Subcutaneous abdominal adipose tissue (tissue), 5 donors: ENCODE data around the gene CCDC117.

ENCODE experiments used
- H3K27ac ChIP-seq: one replicate; pipeline ENCODE4 v1.7.0; 2013; ENCODE audit warnings: low read depth, mild to moderate bottlenecking, inconsistent platforms, low read length, moderate library complexity
- H3K27me3 ChIP-seq, 5 donors: one replicate each; pipeline ENCODE4 v1.7.0; 2013; ENCODE audit warnings: low read length in 5 of 5, inconsistent platforms in 1 of 5; ENCODE audit not compliant: control insufficient read depth in 5 of 5, insufficient read depth in 4 of 5
- H3K36me3 ChIP-seq, 5 donors: one replicate each; pipeline ENCODE4 v1.7.0; 2013; ENCODE audit warnings: low read length in 5 of 5; ENCODE audit not compliant: control insufficient read depth in 5 of 5, insufficient read depth in 5 of 5
- H3K4me1 ChIP-seq, 5 donors: one replicate each; pipeline ENCODE4 v1.7.0; 2013; ENCODE audit warnings: low read length in 5 of 5, mild to moderate bottlenecking in 3 of 5, moderate library complexity in 1 of 5; ENCODE audit not compliant: control insufficient read depth in 5 of 5, insufficient read depth in 5 of 5
- H3K4me3 ChIP-seq, 5 donors: one replicate each; pipeline ENCODE4 v1.7.0; 2013; ENCODE audit warnings: low read length in 5 of 5, low read depth in 1 of 5
- H3K9ac ChIP-seq, 5 donors: one replicate each; pipeline ENCODE4 v1.7.0; 2013; ENCODE audit warnings: low read length in 5 of 5, mild to moderate bottlenecking in 4 of 5, moderate library complexity in 3 of 5
- H3K9me3 ChIP-seq, 5 donors: one replicate each; pipeline ENCODE4 v1.7.0; 2013; ENCODE audit warnings: low read length in 5 of 5; ENCODE audit not compliant: control insufficient read depth in 5 of 5
- donor health status: healthy.
- donor health status: healthy.
- donor health status: healthy.
- donor health status: healthy.
- donor health status: healthy.

CCDC117 gene

DNA sequence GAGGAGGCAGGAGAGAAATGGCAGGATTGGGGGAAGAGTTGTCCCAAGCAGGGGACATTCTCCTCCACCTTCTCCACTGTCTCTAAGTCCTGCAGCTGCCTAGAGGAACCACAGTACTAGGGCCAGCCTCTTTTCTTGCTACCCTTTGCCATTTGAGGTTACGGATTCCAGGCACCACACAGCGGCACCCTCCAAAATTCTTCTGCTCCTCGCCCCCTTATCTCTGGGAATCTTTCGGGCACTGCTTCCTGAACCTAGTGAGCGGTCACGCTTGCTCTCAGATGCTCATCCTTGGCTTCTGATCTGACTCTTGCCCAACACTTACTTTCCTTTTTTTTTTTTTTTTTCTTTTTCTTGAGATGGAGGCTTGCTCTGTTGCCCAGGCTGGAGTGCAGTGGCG, 54.4 kb downstream of the CCDC117 start:
- Histone ChIP-seq H3K27me3 (no peaks in the 10 kb centered on the region), H3K9me3 (no peaks in the 10 kb centered on the region), H3K36me3 (peaks cover 0 to 6% (median 4%) of the 10 kb centered on the region in 5 donors), H3K9ac (no peak overlapping the region), H3K4me1 (peaks cover 3 to 10% (median 5%) of the 10 kb centered on the region in 5 donors), H3K4me3 (no peak overlapping the region), H3K27ac (no peak overlapping the region)

DNA sequence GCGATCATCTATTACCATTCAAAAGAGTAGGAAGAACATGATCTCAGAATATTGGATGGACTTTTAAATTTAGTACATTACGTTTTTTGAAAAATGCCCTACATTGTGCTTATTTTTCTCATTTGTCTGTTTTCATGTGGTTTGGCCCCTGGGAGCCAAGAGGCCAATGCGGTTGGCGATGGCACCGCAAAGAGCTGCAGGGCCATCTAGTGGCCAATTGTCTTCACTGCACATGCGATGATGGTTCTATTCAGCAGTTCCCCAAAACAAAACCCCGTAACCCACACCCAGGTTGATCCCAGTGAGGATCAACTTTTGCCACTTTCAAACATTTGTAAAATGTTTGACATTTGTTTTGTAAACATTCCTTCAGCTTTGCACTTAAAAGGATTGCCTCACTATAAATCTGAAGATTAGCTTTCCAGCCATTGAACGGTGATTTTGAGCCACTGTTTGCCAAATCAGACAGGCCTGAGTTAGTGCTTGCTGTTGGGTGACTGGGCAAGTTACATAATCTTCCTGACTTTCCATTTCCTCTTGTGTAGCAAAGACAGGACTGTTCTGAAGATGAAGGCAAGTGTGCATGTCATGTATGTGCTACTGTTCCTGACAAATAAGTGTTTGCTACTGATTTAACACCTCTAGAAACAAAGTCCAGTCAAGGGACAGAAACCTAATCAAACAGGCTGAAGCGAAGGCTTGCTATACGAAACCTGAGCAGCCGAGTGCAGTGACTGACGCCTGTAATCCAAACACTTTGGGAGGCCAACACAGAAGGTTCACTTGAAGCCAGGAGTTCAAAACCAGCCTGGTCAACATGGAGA, 57.1 kb downstream of the CCDC117 start:
- peak overlapping the region in 2 of 5 donors; percentile 31 to 39 for H3K4me3 ChIP-seq
- peak overlapping the region in 1 of 5 donors; percentile 72 for H3K9ac ChIP-seq
- peak overlapping the region; percentile 37 for H3K27ac ChIP-seq
- H3K9me3 ChIP-seq = no peaks in the 10 kb centered on the region
- peaks cover 3 to 10% (median 5%) of the 10 kb centered on the region in 5 donors for H3K4me1 ChIP-seq
- H3K36me3 ChIP-seq = peaks cover 0 to 6% (median 0%) of the 10 kb centered on the region in 5 donors
- H3K27me3 ChIP-seq = no peaks in the 10 kb centered on the region

DNA sequence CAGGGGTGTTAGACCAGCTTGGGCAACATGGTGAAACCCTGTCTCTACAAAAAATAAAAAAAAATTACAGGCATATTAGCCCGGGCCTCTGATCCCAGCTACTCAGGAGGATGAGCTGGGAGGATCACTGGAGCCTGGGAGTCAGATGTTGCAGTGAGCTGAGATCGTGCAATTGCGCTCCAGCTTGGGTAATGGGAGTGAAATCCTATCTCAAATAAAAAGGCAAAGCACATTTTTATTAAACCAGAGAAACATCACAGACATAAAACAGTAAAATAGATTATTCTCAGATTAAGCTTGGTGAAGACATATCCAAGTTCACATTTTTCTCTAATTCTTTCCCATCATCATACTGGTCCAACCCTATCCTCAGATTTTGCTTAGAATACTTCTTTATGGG, 57.9 kb downstream of the CCDC117 start:
- Histone ChIP-seq H3K27ac (no peak overlapping the region), H3K9me3 (no peaks in the 10 kb centered on the region), H3K27me3 (no peaks in the 10 kb centered on the region), H3K4me3 (no peak overlapping the region), H3K36me3 (peaks cover 0 to 6% (median 0%) of the 10 kb centered on the region in 5 donors), H3K4me1 (peaks cover 3 to 10% (median 5%) of the 10 kb centered on the region in 5 donors), H3K9ac (no peak overlapping the region)

DNA sequence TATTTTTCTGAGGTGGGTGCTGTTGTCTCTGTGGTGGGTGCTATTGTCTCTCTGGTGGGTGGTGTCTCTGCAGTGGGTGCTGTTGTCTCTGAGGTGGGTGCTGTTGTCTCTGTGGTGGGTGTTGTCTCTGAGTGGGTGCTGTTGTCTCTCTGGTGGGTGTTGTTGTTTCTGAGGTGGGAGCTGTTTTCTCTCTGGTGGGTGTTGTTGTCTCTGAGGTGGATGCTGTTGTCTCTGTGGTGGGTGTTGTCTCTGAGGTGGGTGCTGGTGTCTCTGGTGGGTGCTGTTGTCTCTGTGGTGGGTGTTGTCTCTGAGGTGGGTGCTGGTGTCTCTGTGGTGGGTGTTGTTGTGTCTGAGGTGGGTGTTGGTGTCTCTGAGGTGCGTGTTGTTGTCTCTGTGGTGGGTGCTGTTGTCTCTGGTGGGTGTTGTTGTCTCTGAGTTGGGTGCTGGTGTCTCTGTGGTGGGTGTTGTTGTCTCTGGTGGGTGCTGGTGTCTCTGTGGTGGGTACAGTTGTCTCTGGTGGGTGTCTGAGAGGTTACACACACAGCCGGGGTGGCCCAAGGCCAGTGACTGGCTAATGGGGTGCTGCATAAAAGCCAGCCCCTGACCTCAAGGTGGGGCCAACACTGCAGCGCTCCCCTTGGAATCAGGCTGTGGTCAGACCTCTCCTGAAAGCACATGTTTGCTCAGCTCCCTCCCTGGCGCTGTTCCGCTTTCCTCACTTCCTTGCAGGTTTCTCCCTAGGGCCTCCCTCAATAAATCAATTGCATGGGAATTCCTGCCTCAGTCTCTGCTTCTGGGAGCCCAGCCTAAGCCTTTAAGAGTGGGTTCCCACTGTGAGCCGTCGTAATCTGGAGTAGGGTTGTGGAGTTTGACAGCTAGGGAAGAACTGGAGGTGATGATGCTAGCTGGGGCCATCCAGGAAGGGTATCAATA, 58.9 kb downstream of the CCDC117 start:
- Histone ChIP-seq H3K36me3 (peaks cover 0 to 6% (median 0%) of the 10 kb centered on the region in 5 donors), H3K9me3 (no peaks in the 10 kb centered on the region), H3K9ac (no peak overlapping the region), H3K4me1 (peaks cover 3 to 10% (median 5%) of the 10 kb centered on the region in 5 donors), H3K27ac (no peak overlapping the region), H3K27me3 (no peaks in the 10 kb centered on the region), H3K4me3 (no peak overlapping the region)

GRCh38 chr22:28832731-28833130, 60.2 kb downstream of the CCDC117 start:
- Histone ChIP-seq H3K9me3 (no peaks in the 10 kb centered on the region), H3K36me3 (peaks cover 0 to 6% (median 0%) of the 10 kb centered on the region in 5 donors), H3K9ac (no peak overlapping the region), H3K27ac (no peak overlapping the region), H3K4me1 (peaks cover 3 to 10% (median 5%) of the 10 kb centered on the region in 5 donors), H3K4me3 (no peak overlapping the region), H3K27me3 (no peaks in the 10 kb centered on the region)

- Histone ChIP-seq H3K4me1 (peaks cover 3 to 10% (median 5%) of the 10 kb centered on the region in 5 donors), H3K27me3 (no peaks in the 10 kb centered on the region), H3K9ac (no peak overlapping the region), H3K36me3 (peaks cover 0 to 6% (median 0%) of the 10 kb centered on the region in 5 donors), H3K27ac (no peak overlapping the region), H3K9me3 (no peaks in the 10 kb centered on the region), H3K4me3 (no peak overlapping the region)
Observed at GRCh38 chr22:28833276-28833923, 60.9 kb downstream of the CCDC117 start.

- H3K36me3 ChIP-seq = peaks cover 0 to 6% (median 0%) of the 10 kb centered on the region in 5 donors
- no peak overlapping the region for H3K4me3 ChIP-seq
- H3K9ac ChIP-seq = no peak overlapping the region
Observed at GRCh38 chr22:28835630-28836189, 63.2 kb downstream of the CCDC117 start.

DNA sequence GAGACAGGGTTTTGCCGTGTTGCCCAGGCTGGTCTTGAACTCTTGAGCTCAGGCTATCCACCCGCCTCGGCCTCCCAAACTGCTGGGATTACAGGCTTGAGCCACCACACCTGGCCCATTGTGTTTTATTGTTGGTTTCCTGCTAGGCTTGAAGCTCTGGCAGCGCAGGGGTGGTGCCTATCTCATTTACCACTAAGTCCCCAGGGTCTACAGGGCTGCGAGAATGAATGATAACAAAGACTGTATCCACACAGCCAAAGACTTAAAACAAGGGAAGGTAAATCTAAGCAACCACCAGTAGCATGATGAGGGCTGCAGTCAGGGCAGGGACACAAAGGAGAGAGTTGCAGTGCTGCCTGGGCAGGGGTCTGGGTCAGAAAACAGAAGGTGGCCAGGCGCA, 65.1 kb downstream of the CCDC117 start:
- Histone ChIP-seq H3K27me3 (no peaks in the 10 kb centered on the region), H3K27ac (no peak overlapping the region), H3K4me3 (no peak overlapping the region)

More at GRCh38 chr22:28835630-28836189, 63.2 kb downstream of the CCDC117 start:
- H3K4me1 ChIP-seq = no peaks in the 10 kb centered on the region
- H3K27me3 ChIP-seq = no peaks in the 10 kb centered on the region
- no peak overlapping the region for H3K27ac ChIP-seq
- no peaks in the 10 kb centered on the region for H3K9me3 ChIP-seq

More for the DNA sequence above, 65.1 kb downstream of the CCDC117 start:
- no peaks in the 10 kb centered on the region for H3K4me1 ChIP-seq
- H3K9ac ChIP-seq = no peak overlapping the region
- H3K9me3 ChIP-seq = no peaks in the 10 kb centered on the region
- peaks cover 0 to 3% (median 0%) of the 10 kb centered on the region in 5 donors for H3K36me3 ChIP-seq
